Ovary (tissue), 10 donors: Measurements from ENCODE around the gene STS. TPM values are rescaled to one million over a fixed set of nuclear protein-coding genes. Genes with fewer than 3 reads are reported as not detected.

ENCODE experiments used
- DNase-seq, 5 donors: peaks; one replicate each; pipeline ENCODE4 v3.0.0-alpha.2; 2019 to 2020
- H3K27ac ChIP-seq, 2 donors: fragments of 200-600 bp; one replicate each; pipeline versions ENCODE4 v1.5.1 to v1.8.0; 2019 to 2022
- H3K27me3 ChIP-seq: fragments of 200-600 bp; one replicate; pipeline ENCODE4 v1.8.0; 2022
- H3K36me3 ChIP-seq: fragments of 200-600 bp; sonication (generic); one replicate; pipeline ENCODE4 v1.5.1; 2019
- H3K4me1 ChIP-seq: one replicate; pipeline ENCODE4 v1.8.1; 2013; ENCODE audit warnings: mild to moderate bottlenecking, moderate library complexity; ENCODE audit not compliant: insufficient read depth
- H3K4me3 ChIP-seq: fragments of 200-600 bp; sonication (generic); one replicate; pipeline ENCODE4 v1.5.1; 2017
- H3K9me3 ChIP-seq, 2 donors: fragments of 200-600 bp in 1 of 2; sonication (generic) in 1 of 2; one replicate each; pipeline versions ENCODE4 v1.5.1 to v1.8.1; 2013 to 2019; ENCODE audit warnings: mild to moderate bottlenecking in 1 of 2, moderate library complexity in 1 of 2
- EP300 ChIP-seq: sonication (generic); formaldehyde crosslinking; IDR thresholded peaks from one replicate; pipeline ENCODE4 v1.6.1; 2017; ENCODE audit warnings: antibody characterized with exemption
- POLR2A ChIP-seq: fragments of 450-650 bp; IDR thresholded peaks from one replicate; pipeline ENCODE4 v1.6.1; 2017; ENCODE audit warnings: antibody characterized with exemption, mild to moderate bottlenecking, moderate library complexity
- WGBS, 3 donors: extraction: QIAGEN DNeasy Blood & Tissue Kit in 1 of 3; methylation state at CpG; one replicate each; pipeline versions ENCODE4 v1.1.5 to v1.1.7; 2013 to 2017; 5-methylcytosine and 5-hydroxymethylcytosine counted together
- intact Hi-C, 4 donors: fragments of 100-400 bp; cut with DNase I; formaldehyde crosslinking; loops; one replicate each; pipeline versions ENCODE4 v1.11.0 to v1.15.1; 2022 to 2023
- long read RNA-seq, 3 donors: library from polyadenylated mRNA in 2 of 3; unstranded in 2 of 3; transcript quantifications; one replicate each; pipeline ENCODE4 v2.0.0 and lab custom pipeline, GENCODE V29; 2021 to 2026
- polyA plus RNA-seq, 2 donors: library from polyadenylated mRNA; stranded (reverse); fragments of 200-250 nt in 1 of 2; fragments of 350-450 nt in 1 of 2; fragmentation: Illumina TruSeq in 1 of 2; extraction: RNeasy Lipid Tissue Mini Kit (QIAGEN cat#74804) in 1 of 2; gene quantifications; one replicate each; pipeline ENCODE4 v1.2.3, GENCODE V29; 2013 to 2014
- total RNA-seq, 7 donors: library from RNA; depleted of rRNA in 2 of 7; stranded (reverse); fragments of >200 nt in 2 of 7; fragmentation: NEBNext Ultra II Directional in 3 of 7; extraction: Animal tissue kit (Norgen Biotek cat#: 25700) in 3 of 7; gene quantifications; one replicate each; pipeline versions ENCODE4 v1.1.0 to v1.2.4, GENCODE V29; 2016 to 2023
- TF ChIP-seq, protein P1 (sequence below), 3 donors: fragments of 450-650 bp in 2 of 3; fragments of 200-600 bp in 1 of 3; IDR thresholded peaks; one replicate each; pipeline versions ENCODE4 v1.5.1 to v1.8.0; 2016 to 2022; ENCODE audit warnings: antibody characterized with exemption in 3 of 3, mild to moderate bottlenecking in 1 of 3
- donor health status: DM: no; HTN: no; CAD: no; lungs with moderate emphysema.
- donor health status: DM: no; HTN: no; CAD: no.
- donor health status: Bipolar disorder and iron deficiency.
- donor health status: DM: yes; HTN: yes; CAD: no.
- donor health status: DM: no; HTN: no; CAD: no.
- donor health status: DM: yes; HTN: yes; CAD: no.

STS gene
- total RNA-seq (1 to 10 TPM; 2.6 to 8.4 (median 6.1) TPM), polyA plus RNA-seq (10 to 100 TPM in 1 of 2 donors, 1 to 10 TPM in 1; 3.8 to 11.7 TPM)
- long read RNA-seq, donor 1, partial matches to known transcripts, result 0 of 4 reads
- long read RNA-seq, donor 1, other reads (novel, unspliced or antisense), result 4 of 4 reads
- long read RNA-seq, donor 2, result 0 reads
- long read RNA-seq, donor 3, partial matches to known transcripts, result 0 of 11 reads
- long read RNA-seq, donor 3, other reads (novel, unspliced or antisense), result 11 of 11 reads

DNA sequence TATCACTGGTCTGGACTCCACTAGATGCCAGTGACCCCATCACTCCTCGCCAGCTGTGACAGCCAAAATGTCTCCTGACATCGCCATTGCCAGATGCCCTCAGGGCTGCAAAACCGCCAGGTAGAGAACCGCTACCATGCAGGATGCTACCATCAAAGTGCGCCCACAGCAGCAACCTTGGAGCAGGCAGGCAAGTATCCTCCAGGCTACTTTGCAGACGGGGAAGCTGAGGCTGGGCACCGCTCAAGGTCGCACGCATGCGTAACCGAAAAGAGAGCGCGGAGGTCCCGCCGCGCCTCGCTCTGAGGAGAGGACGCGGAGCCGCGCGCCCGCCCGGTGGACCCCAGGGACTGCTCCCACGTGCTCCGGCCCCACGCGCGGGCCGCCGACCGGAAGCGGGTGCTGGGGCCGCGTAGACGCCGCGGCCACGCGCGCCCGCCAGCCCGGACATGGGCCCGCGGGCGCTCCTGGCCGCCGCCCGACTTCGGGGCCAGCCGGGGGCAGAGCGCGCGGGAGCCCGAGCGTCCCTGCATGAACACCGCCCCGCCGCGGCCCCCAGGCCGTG lies at the start of gene STS:
STS (plus strand) TSS at position 300 of the 565 bp plus-strand sequence. CDS start 105,488 bp downstream, outside the sequence.
- intact Hi-C loops, result loop anchor here in 1 of 4 donors (10.0 kb wide), 1 partner anchor 777 kb away; the partner anchor contains the start of gene PNPLA4
- H3K4me3 ChIP-seq, result peak within 1 kb of the TSS; percentile 76
- no peaks in the 10 kb centered on the region for H3K36me3 ChIP-seq
- no peaks in the 10 kb centered on the region for H3K27me3 ChIP-seq
- 0 to 1% (median 1%) methylated on average over 55 to 61 of the region's 61 CpGs for WGBS, 3 donors
- H3K9me3 ChIP-seq, result no peaks in the 10 kb centered on the region
- TF ChIP-seq, protein P1, sequence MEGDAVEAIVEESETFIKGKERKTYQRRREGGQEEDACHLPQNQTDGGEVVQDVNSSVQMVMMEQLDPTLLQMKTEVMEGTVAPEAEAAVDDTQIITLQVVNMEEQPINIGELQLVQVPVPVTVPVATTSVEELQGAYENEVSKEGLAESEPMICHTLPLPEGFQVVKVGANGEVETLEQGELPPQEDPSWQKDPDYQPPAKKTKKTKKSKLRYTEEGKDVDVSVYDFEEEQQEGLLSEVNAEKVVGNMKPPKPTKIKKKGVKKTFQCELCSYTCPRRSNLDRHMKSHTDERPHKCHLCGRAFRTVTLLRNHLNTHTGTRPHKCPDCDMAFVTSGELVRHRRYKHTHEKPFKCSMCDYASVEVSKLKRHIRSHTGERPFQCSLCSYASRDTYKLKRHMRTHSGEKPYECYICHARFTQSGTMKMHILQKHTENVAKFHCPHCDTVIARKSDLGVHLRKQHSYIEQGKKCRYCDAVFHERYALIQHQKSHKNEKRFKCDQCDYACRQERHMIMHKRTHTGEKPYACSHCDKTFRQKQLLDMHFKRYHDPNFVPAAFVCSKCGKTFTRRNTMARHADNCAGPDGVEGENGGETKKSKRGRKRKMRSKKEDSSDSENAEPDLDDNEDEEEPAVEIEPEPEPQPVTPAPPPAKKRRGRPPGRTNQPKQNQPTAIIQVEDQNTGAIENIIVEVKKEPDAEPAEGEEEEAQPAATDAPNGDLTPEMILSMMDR (IDR thresholded peaks at IDR 0.05), result no peak
- TF ChIP-seq EP300 (no peak), POLR2A (no peak)
- H3K4me1 ChIP-seq, result no peaks in the 10 kb centered on the region
- DNase-seq, result peak; percentile 55 to 81 (median 73)
- peak within 1 kb of the TSS; percentile 68 to 88 for H3K27ac ChIP-seq

GRCh38 chrX:7100022-7100421 lies 47.5 kb upstream of the STS start:
- DNase-seq, result no peak
- intact Hi-C loops, result no loop called here
- TF ChIP-seq EP300 (no peak), POLR2A (no peak)
- TF ChIP-seq, protein P1 (IDR thresholded peaks at IDR 0.05), result no peak
- Histone ChIP-seq H3K4me3 (no peak overlapping the region), H3K27me3 (no peaks in the 10 kb centered on the region), H3K4me1 (no peaks in the 10 kb centered on the region), H3K27ac (no peak overlapping the region), H3K9me3 (no peaks in the 10 kb centered on the region), H3K36me3 (no peaks in the 10 kb centered on the region)
- WGBS, 3 donors, result 83 to 89% (median 84%) methylated on average over 7 of the region's 7 CpGs

DNA sequence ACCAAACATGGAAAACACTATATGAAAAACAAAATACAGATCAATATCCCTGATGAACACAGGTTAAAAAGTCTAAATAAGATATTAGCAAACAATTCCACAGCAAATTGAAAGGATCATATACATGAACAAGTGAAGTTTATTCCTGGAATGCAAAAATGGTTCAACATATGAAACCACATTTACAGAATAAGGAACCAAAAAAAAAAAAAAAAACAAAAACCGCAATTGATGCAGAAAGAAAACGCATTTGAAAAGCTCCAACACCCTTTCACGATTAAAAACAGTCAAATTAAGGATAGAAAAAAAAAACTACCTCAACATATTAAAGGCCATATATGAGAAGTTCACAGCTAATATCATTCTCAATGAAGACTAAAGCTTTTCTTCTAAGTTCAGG lies 45.4 kb upstream of the STS start:
- H3K4me1 ChIP-seq, result no peaks in the 10 kb centered on the region
- no peak overlapping the region for H3K4me3 ChIP-seq
- H3K27me3 ChIP-seq, result no peaks in the 10 kb centered on the region
- H3K9me3 ChIP-seq, result no peaks in the 10 kb centered on the region
- H3K27ac ChIP-seq, result no peak overlapping the region
- WGBS, 3 donors, result 93 to 97% (median 96%) methylated on average over 3 of the region's 3 CpGs
- H3K36me3 ChIP-seq, result no peaks in the 10 kb centered on the region
- intact Hi-C loops, result no loop called here
- DNase-seq, result no peak
- TF ChIP-seq POLR2A (no peak), EP300 (no peak)
- TF ChIP-seq, protein P1 (IDR thresholded peaks at IDR 0.05), result no peak

- Histone ChIP-seq H3K9me3 (no peaks in the 10 kb centered on the region), H3K4me1 (peaks cover 2% of the 10 kb centered on the region), H3K27ac (no peak overlapping the region), H3K27me3 (no peaks in the 10 kb centered on the region), H3K36me3 (no peaks in the 10 kb centered on the region), H3K4me3 (no peak overlapping the region)
- TF ChIP-seq EP300 (no peak), POLR2A (no peak)
- TF ChIP-seq, protein P1 (IDR thresholded peaks at IDR 0.05), result no peak
- intact Hi-C loops, result no loop called here
- DNase-seq, result no peak
- WGBS, 3 donors, result 95 to 100% (median 96%) methylated on average over 2 of the region's 2 CpGs
Measured at GRCh38 chrX:7106649-7107048, 40.9 kb upstream of the STS start.
